Immature natural killer cell (primary cell): ENCODE results near the gene ZNF512B. TPM values are rescaled to one million over a fixed set of nuclear protein-coding genes. Genes with fewer than 3 reads are reported as not detected.
"Not testable (repeated sequence)": the region's sequence is repeated elsewhere in the genome, so short reads cannot be mapped to it uniquely, and the experiment has no call there.

Experiments
- DNase-seq, 3 donors: peaks; one replicate each; pipeline ENCODE4 v3.0.0; 2022; ENCODE audit warnings: mixed read lengths in 1 of 3
- H3K27ac Mint-ChIP-seq, 6 donors: one replicate each; pipeline ENCODE4 v1.8.0; 2020; ENCODE audit warnings: mixed read lengths in 6 of 6, mild to moderate bottlenecking in 5 of 6, inconsistent platforms in 4 of 6, moderate library complexity in 3 of 6
- H3K27me3 Mint-ChIP-seq, 3 donors: one replicate each; pipeline ENCODE4 v1.8.0; 2020 to 2021; ENCODE audit warnings: low read depth in 3 of 3, mild to moderate bottlenecking in 3 of 3, mixed read lengths in 3 of 3, moderate library complexity in 3 of 3, inconsistent platforms in 1 of 3
- H3K36me3 Mint-ChIP-seq, 3 donors: one replicate each; pipeline ENCODE4 v1.8.0; 2020; ENCODE audit warnings: mixed read lengths in 3 of 3, inconsistent platforms in 2 of 3, mild to moderate bottlenecking in 2 of 3
- H3K4me1 Mint-ChIP-seq, 2 donors: one replicate each; pipeline ENCODE4 v1.8.0; 2020; ENCODE audit warnings: inconsistent platforms in 2 of 2, mild to moderate bottlenecking in 2 of 2, mixed read lengths in 2 of 2, moderate library complexity in 1 of 2
- H3K4me3 Mint-ChIP-seq, 5 donors: one replicate each; pipeline ENCODE4 v1.8.0; 2020; ENCODE audit warnings: mild to moderate bottlenecking in 5 of 5, mixed read lengths in 5 of 5, inconsistent platforms in 3 of 5, moderate library complexity in 3 of 5
- H3K9me3 Mint-ChIP-seq, 6 donors: one replicate each; pipeline ENCODE4 v1.8.0; 2020; ENCODE audit warnings: mild to moderate bottlenecking in 6 of 6, mixed read lengths in 6 of 6, inconsistent platforms in 4 of 6, moderate library complexity in 3 of 6
- polyA plus RNA-seq, 3 donors: library from polyadenylated mRNA; unstranded; fragments of 300-500 nt; fragmentation: Illumina TruSeq; gene quantifications; one replicate each; pipeline ENCODE4 v1.2.3, GENCODE V29; 2021

ZNF512B gene
- polyA plus RNA-seq, 3 donors from 2014 or later = 0.36 to 0.63 TPM; not detected in 1

DNA sequence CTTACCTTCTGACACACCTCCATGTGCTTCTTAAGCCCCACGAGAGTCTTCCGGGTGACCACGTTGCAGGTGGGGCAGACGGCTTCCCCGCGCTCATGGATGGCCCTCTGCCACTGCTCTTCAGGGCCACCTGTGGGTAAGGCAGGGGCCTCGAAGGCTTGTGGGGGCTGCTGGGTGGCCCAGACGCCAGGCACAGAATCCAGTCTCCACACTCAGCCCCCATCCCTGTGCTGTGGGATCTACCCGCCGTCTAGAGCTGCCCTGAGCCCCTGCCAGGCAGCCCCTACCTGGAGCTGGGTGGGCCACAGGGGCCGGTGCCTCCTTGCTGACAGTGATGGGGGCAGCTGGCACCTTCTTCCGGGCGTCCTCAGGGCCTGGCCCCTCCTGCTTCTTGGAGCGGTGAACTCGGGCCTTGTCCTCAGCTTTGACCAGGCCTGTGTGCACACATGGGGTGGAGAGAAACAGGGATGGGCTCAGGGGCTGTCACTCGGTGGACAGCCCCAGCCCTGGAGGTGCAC, 5.9 kb downstream of the ZNF512B start:
- H3K36me3 Mint-ChIP-seq = no peaks in the 10 kb centered on the region
- peaks cover 0 to 3% (median 2%) of the 10 kb centered on the region in 3 donors for H3K27me3 Mint-ChIP-seq
- DNase-seq = no peak
- no peak overlapping the region for H3K27ac Mint-ChIP-seq
- H3K9me3 Mint-ChIP-seq = no peaks in the 10 kb centered on the region
- peaks cover 4 to 8% of the 10 kb centered on the region in 2 donors for H3K4me1 Mint-ChIP-seq
- H3K4me3 Mint-ChIP-seq = no peak overlapping the region

DNA sequence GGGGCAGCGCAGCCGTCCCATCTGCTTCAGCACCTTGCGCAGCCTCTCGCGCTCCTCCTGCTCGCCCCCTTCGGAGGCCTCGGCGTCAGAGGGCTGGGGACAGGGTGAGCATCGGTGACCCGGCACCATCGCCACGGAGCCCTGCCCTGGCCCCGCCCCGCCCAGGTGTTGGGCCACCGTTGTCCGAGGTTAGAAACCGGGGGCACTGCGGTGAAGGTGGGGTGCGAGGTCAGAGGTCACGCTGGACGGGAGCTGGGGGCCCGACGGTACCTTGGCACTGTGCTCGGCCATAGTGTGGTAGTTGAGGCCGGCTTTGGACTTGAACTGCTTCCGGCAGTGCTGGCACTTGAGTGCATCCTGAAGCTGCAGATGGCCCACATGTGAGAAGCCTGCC, 6.4 kb downstream of the ZNF512B start:
- peaks cover 0 to 3% of the 10 kb centered on the region in 2 donors for H3K4me1 Mint-ChIP-seq
- no peaks in the 10 kb centered on the region for H3K9me3 Mint-ChIP-seq
- no peak for DNase-seq
- peaks cover 0 to 2% (median 1%) of the 10 kb centered on the region in 3 donors for H3K27me3 Mint-ChIP-seq
- H3K4me3 Mint-ChIP-seq = no peak overlapping the region
- H3K36me3 Mint-ChIP-seq = no peaks in the 10 kb centered on the region
- no peak overlapping the region for H3K27ac Mint-ChIP-seq

DNA sequence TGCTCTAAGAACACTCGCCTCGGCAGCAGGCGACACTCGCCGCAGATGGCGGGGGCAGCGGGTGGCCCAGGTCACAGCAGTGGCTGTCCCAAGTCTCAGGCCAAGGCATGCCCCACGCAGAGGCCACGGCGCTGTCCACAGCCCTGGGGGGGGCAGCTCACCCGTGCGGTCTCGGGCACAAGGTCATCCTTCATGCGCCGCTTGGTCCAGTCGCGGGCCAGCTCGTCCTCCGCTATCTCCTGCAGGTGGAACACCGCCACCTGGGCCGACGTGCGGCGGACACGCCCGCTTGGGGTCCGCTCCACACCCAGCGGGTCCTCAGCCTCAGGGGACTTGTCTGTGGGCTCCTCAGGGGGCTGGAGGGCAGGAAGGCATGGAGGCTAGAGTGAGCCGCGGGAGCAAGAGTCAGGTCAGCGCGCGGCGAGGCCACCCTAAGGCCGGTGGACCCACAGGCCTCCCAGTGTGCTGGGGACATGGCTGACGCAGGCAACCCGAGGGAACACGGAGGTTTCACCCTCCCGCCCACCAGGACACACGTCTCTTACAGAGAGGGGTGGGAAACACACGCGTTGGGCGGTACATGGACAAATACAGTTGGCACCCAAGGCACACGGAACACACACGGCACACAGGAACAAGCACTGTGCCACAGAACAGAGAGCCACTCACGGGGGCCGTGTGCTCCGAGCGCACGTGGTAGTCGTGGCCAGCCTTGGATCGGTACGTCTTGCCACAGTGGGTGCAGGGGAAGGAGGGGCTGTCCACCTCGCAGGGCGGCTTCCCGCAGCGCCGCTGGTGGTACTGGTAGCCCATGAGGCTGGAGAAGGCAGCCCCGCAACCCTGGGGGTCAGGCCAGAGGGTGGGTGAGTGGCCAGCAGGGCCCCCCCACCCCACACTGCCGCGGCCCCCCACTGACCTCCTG, 7.0 kb downstream of the ZNF512B start:
- Mint-ChIP-seq H3K27me3 (peaks cover 0 to 2% (median 0%) of the 10 kb centered on the region in 3 donors), H3K4me1 (no peaks in the 10 kb centered on the region), H3K27ac (no peak overlapping the region), H3K4me3 (no peak overlapping the region), H3K9me3 (no peaks in the 10 kb centered on the region), H3K36me3 (no peaks in the 10 kb centered on the region)
- no peak for DNase-seq

DNA sequence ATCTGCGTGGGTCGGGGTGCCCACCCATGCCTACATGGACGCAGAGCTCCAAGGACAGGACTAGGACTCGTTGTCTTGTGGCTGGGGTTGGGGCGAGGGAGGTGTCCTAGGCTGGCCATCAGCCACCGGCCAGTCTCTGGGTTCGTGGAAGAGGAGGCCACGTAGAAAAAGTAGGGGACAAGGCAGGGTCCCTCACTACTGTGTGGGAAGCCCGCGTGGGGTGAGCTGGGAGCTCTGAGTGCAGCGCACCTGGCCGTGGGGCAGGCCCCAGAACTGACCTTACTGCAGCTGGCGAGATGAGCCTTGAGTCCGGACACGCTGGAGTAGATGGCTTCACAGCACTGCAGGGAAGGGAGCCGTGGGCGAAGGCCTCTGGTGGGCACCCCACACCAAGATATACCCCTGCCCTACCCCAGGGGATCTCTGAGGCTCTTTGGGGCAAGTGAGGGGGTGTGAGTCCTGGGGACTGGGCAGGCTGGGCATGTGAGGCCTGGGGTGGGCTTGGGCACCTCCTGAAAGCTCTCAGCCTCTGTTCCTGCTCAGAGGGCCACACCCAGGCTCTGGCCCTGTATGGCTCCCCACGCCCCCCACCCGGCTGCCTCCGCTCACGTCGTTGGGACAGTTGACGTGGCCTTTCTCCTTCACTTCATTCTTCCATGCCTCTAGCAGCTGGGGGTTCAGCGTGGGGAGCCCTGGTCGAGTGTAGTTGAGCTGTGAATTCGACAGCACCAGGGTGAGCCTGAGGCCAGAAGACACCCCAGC, 7.9 kb downstream of the ZNF512B start:
- no peaks in the 10 kb centered on the region for H3K4me1 Mint-ChIP-seq
- no peak overlapping the region for H3K27ac Mint-ChIP-seq
- H3K27me3 Mint-ChIP-seq = peaks cover 0 to 2% (median 0%) of the 10 kb centered on the region in 3 donors
- no peak for DNase-seq
- no peak overlapping the region for H3K4me3 Mint-ChIP-seq
- no peaks in the 10 kb centered on the region for H3K36me3 Mint-ChIP-seq
- H3K9me3 Mint-ChIP-seq = no peaks in the 10 kb centered on the region

DNA sequence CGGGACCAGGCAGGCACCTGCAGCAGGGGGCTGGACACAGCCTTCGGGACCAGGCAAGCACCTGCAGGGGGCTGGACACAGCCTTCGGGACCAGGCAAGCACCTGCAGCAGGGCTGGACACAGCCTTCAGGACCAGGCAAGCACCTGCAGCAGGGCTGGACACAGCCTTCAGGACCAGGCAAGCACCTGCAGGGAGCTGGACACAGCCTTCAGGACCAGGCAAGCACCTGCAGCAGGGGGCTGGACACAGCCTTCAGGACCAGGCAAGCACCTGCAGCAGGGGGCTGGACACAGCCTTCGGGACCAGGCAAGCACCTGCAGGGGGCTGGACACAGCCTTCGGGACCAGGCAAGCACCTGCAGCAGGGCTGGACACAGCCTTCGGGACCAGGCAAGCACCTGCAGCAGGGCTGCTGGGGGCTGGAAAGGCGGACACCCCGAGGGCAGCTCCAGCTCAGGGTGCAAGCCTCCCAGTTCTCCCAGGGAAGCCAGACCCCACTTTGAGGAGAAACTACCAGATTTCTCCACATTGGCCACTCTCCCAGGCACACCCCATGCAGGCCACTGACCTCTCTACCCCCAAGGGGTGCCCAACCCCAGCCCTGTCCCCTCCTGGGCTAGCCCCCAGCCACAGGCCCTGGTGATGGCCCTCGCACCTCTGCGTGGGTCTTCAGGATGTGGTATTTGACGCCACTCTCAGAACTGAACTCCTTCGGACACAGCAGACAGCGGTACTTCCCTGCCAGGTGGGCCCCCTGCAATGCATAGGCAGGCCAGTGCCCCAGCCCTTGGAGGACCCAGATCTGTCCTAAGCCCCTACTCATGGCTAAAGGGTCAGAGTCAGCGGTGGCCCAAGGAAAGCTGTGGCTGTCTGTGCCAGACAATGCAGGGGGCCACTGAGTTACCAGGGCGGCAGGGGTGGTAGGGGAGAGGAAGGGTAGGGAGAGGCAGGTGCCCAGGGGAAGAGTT, 8.8 kb downstream of the ZNF512B start:
- H3K27ac Mint-ChIP-seq, H3K9me3 Mint-ChIP-seq, H3K27me3 Mint-ChIP-seq, H3K4me1 Mint-ChIP-seq, H3K4me3 Mint-ChIP-seq, DNase-seq, H3K36me3 Mint-ChIP-seq: not testable (repeated sequence)

DNA sequence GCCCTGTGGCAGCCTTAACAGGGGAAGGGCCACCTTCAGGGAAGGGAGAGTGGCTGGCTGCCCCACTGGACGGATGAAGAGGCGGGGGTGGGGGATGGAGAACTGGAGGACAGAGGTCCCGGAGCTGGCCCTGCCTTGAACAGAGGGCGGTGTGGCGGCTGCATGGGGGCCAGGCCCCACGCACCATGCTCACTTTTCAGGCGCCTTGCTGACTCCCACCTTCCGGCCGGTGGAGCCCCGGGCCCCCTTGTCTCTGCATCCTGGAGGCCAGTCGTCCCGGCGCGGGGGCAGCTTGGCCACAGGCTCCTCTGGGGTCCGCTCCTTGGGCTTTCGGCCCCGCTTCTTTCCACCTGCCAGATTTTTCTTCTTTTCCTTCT, 10.0 kb downstream of the ZNF512B start:
- no peak overlapping the region for H3K4me3 Mint-ChIP-seq

DNA sequence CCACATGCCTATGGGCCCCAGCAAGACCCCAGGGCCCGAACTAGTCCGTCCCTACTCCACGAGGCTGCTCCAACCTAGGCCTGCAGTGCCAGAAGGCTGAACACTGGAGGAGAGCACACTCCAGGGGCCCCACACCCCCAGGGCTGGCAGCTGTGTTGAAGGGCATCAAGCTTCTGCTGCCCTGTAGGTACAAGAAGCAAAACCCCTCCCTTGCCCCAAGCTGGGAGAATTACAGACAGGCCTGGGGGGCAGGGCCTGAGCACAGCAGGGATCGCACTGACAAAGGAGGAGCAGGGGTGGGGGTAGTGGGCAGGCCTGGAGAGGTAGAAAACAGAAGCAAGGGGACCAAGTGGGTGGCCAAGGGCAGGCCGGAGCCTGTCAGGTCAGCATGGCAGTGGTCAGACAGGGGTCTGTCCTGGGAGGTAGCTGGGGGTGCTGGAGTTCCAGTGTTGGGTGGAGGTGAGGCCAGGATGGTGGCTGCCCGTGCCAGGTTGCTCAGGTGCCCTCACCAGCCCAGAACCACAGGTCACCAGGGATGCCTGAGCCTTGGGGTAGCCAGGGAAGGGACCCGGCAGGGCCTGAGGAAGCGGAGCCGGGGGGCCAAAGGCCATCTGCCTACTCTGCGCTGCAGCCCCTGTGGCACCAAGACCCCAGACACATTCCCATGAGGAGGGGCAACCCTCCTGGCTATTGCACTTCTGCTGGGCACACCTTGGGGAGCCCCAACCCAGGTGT, 10.6 kb downstream of the ZNF512B start:
- no peak overlapping the region for H3K27ac Mint-ChIP-seq
- H3K9me3 Mint-ChIP-seq = no peaks in the 10 kb centered on the region
- H3K4me1 Mint-ChIP-seq = peaks cover 6 to 12% of the 10 kb centered on the region in 2 donors
- H3K27me3 Mint-ChIP-seq = peaks cover 0 to 5% (median 2%) of the 10 kb centered on the region in 3 donors
- no peaks in the 10 kb centered on the region for H3K36me3 Mint-ChIP-seq
- DNase-seq = no peak
- no peak overlapping the region for H3K4me3 Mint-ChIP-seq

More for the DNA sequence above, 10.0 kb downstream of the ZNF512B start:
- Mint-ChIP-seq H3K4me1 (peaks cover under 1 to 7% of the 10 kb centered on the region in 2 donors), H3K9me3 (no peaks in the 10 kb centered on the region), H3K36me3 (no peaks in the 10 kb centered on the region), H3K27ac (no peak overlapping the region), H3K27me3 (peaks cover 0 to 2% (median 0%) of the 10 kb centered on the region in 3 donors)
- DNase-seq = no peak

DNA sequence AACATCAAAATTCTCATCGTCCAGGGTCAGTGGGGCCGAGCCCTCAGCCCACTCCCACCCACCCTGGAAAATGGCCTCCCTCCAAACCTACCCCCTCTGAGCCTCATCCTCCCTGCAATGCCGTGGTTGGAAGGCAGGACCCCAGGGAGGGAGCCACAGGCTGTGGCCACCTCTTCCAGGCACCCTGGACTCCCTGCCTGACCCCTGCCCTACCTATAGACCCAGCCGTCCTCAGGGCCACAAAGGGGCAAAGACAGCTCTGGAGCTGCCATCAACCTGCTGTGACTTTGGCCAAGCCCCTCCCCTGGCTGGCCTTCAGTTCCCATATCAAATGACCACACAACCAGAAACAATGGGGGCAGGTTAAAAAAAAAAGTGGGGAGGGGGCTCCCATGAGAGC, 11.3 kb downstream of the ZNF512B start:
- no peak for DNase-seq
- H3K4me3 Mint-ChIP-seq = peak overlapping the region in 1 of 5 donors; percentile 37
- no peaks in the 10 kb centered on the region for H3K36me3 Mint-ChIP-seq
- peaks cover 1 to 6% (median 5%) of the 10 kb centered on the region in 3 donors for H3K27me3 Mint-ChIP-seq
- H3K4me1 Mint-ChIP-seq = peaks cover 13 to 17% of the 10 kb centered on the region in 2 donors
- H3K27ac Mint-ChIP-seq = no peak overlapping the region
- H3K9me3 Mint-ChIP-seq = no peaks in the 10 kb centered on the region

DNA sequence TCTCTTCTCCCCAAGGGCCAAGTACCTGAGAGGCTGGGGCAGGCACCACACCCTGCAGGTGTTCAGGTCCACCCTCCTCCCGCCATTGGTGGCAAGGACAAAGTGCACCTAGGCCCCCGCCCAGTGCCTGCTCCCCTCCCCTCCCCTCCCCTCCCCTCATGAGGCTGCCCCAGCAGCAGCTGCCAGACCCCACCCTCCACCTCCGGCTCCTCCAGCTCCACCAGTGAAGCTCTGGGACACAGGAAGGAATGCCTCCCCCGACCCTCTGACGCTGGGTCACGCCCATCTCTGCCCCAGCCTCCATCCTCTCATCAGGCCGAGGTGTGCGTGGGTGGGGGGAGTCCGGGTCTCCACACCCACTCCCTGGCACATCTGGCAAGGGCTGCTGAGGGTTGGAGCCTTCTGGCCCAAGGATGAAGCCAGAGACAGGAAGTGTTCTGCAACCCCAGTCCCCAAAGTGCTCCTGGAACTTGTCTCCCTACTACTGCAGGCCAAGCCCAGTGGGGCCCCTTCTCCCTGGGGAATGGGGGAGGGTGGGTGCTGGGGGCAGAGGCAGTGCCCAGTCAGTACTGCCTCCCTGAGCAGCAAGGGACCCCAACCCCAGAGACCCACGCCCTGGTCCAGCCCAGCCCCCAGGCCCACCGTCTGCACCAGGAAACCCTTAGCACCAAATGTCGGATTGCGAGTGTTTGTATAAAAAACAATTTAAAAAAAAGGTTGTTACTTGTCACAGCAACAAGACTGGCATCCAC, 11.9 kb downstream of the ZNF512B start:
- no peak overlapping the region for H3K4me3 Mint-ChIP-seq
- no peak overlapping the region for H3K27ac Mint-ChIP-seq
- DNase-seq = no peak
- peaks cover 14 to 19% of the 10 kb centered on the region in 2 donors for H3K4me1 Mint-ChIP-seq
- H3K36me3 Mint-ChIP-seq = no peaks in the 10 kb centered on the region
- H3K9me3 Mint-ChIP-seq = no peaks in the 10 kb centered on the region
- peaks cover 2 to 8% (median 5%) of the 10 kb centered on the region in 3 donors for H3K27me3 Mint-ChIP-seq

DNA sequence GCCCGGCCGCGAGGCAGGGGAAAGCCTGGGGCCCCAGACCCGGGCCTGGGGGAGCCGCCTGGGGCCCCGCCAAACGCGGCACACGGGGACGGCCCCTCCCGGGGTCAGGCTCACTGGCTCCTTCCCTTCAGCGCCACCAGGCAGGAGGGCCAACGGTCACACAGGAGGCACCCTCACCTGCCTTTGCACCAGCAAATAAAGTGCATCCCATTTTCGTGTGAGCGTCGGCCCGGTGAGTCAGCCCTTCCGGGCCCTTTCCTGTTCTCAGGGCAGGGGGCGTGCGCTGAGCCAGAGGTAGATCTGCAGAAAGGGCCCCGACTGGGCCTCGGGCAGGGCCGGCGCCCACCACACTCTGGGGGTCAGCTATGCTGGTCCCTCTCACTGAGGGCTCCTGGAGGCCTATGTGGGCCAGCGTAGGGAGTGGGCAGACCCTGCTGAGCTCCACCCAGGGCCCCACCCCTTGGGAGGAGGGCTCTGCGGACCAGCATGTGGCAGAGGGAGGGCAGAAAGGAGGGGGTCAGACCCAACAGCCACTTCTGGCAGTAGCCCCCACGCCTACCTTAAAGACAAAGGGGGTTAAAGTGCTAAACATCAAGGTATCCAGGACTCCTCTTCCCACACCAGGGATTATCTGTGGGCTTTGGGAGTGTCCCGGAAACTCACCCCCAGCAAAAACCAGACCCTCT, 12.6 kb downstream of the ZNF512B start:
- Mint-ChIP-seq H3K27ac (peak overlapping the region in 2 of 6 donors; percentile 28 to 53), H3K4me1 (peaks cover 14 to 19% of the 10 kb centered on the region in 2 donors), H3K9me3 (no peaks in the 10 kb centered on the region), H3K4me3 (peak overlapping the region; percentile 23 to 86 (median 51)), H3K36me3 (no peaks in the 10 kb centered on the region), H3K27me3 (peaks cover 2 to 8% (median 8%) of the 10 kb centered on the region in 3 donors)
- DNase-seq = peak in 1 of 3 donors; percentile 36

DNA sequence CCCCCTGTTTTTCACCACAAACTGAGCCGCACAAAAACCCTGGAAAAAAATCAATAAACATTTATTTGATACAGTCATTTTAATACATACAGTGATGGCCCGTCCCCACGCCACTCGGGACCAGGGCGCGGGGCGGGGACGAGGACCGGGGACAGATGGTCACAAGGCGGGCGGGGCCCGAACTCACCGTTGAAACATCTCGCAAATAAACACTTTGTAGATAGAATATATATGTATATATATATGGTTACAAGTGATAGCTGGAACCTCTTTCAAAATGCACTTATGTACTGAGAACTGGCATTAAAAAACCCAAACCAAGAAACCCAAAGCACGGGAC, 13.1 kb downstream of the ZNF512B start:
- Mint-ChIP-seq H3K4me1 (peaks cover 14 to 19% of the 10 kb centered on the region in 2 donors), H3K4me3 (peak overlapping the region; percentile 82 to 87 (median 85)), H3K27me3 (peaks cover 2 to 8% (median 8%) of the 10 kb centered on the region in 3 donors), H3K36me3 (no peaks in the 10 kb centered on the region), H3K9me3 (no peaks in the 10 kb centered on the region), H3K27ac (peak overlapping the region in 5 of 6 donors; percentile 28 to 76 (median 59))
- DNase-seq = no peak
